NCI-H345 treated with DMSO at 0.1 percent for 48 hours (cell line): ENCODE results near the gene TSPAN9.

Experiments used
- DNase-seq: peaks from one replicate; lab custom pipeline; 2025; ENCODE audit not compliant: unreplicated experiment; lab: John Stamatoyannopoulos, UW

The TSPAN9 gene

GRCh38 chr12:3243376-3244084 lies 166.4 kb downstream of the TSPAN9 start:
- no peak for DNase-seq

- no peak for DNase-seq
These were observed 167.1 kb downstream of the TSPAN9 start for GRCh38 chr12:3244219-3244750.

- DNase-seq, result no peak
These were observed 169.1 kb downstream of the TSPAN9 start for GRCh38 chr12:3246253-3246652.

GRCh38 chr12:3247077-3247476 lies 169.9 kb downstream of the TSPAN9 start:
- DNase-seq, result no peak

- DNase-seq, result no peak
These were observed 170.5 kb downstream of the TSPAN9 start for GRCh38 chr12:3247629-3248161.

GRCh38 chr12:3249081-3249800 lies 172.1 kb downstream of the TSPAN9 start:
- no peak for DNase-seq

- DNase-seq, result no peak
These were observed 172.9 kb downstream of the TSPAN9 start for GRCh38 chr12:3250034-3250433.

GRCh38 chr12:3250576-3250975 lies 173.4 kb downstream of the TSPAN9 start:
- no peak for DNase-seq

GRCh38 chr12:3251067-3251466 lies 173.9 kb downstream of the TSPAN9 start:
- DNase-seq, result no peak

GRCh38 chr12:3251691-3252090 lies 174.5 kb downstream of the TSPAN9 start:
- no peak for DNase-seq

GRCh38 chr12:3252450-3252891 lies 175.3 kb downstream of the TSPAN9 start:
- no peak for DNase-seq

- peak; percentile 77 for DNase-seq
These were observed 176.6 kb downstream of the TSPAN9 start for GRCh38 chr12:3253682-3254275.

- no peak for DNase-seq
These were observed 177.9 kb downstream of the TSPAN9 start for GRCh38 chr12:3255057-3255456.

- DNase-seq, result no peak
These were observed 179.0 kb downstream of the TSPAN9 start for GRCh38 chr12:3256103-3256631.

- DNase-seq, result peak; percentile 61
These were observed 180.2 kb downstream of the TSPAN9 start for GRCh38 chr12:3257411-3257810.

GRCh38 chr12:3259973-3260372 lies 182.8 kb downstream of the TSPAN9 start:
- no peak for DNase-seq

GRCh38 chr12:3261782-3262359 lies 184.7 kb downstream of the TSPAN9 start:
- DNase-seq, result no peak

- DNase-seq, result no peak
These were observed 185.3 kb downstream of the TSPAN9 start for GRCh38 chr12:3262470-3262869.

- no peak for DNase-seq
These were observed 186.1 kb downstream of the TSPAN9 start for GRCh38 chr12:3263282-3263681.

- no peak for DNase-seq
These were observed 187.1 kb downstream of the TSPAN9 start for GRCh38 chr12:3263939-3264922.
